PC-3 (cell line): ENCODE measurements around the gene RBM33.

Experiments used
- CTCF ChIP-seq: fragments of 300-600 bp; sonication (generic); conservative IDR thresholded peaks from 2 replicates; pipeline ENCODE4 v1.5.1; 2017; ENCODE audit warnings: antibody characterized with exemption, low read depth, mild to moderate bottlenecking, low read length
- EZH2 ChIP-seq: fragments of 300-600 bp; sonication (generic); IDR thresholded peaks from one replicate; pipeline ENCODE4 v1.6.1; 2017; ENCODE audit warnings: antibody characterized with exemption, mild to moderate bottlenecking, low read length; ENCODE audit not compliant: unreplicated experiment
- EZH2phosphoT487 ChIP-seq: fragments of 300-600 bp; sonication (generic); IDR thresholded peaks from 2 replicates; pipeline ENCODE4 v1.6.1; 2018; ENCODE audit warnings: mild to moderate bottlenecking, antibody characterized with exemption, low read length, borderline replicate concordance

- TF ChIP-seq CTCF, result no peak
- TF ChIP-seq EZH2phosphoT487, result no peak
- TF ChIP-seq EZH2, result no peak
Observed at GRCh38 chr7:155824227-155824886, 179.9 kb downstream of the RBM33 start.
